Measurements from ENCODE around the gene ZFYVE16. TPM values are rescaled to one million over a fixed set of nuclear protein-coding genes. Genes with fewer than 3 reads are reported as not detected.
"Not testable (repeated sequence)": the region's sequence is repeated elsewhere in the genome, so short reads cannot be mapped to it uniquely, and the experiment has no call there.

Gene ZFYVE16
- total RNA-seq, 1 donor from 2014 or later, result 113 TPM

DNA sequence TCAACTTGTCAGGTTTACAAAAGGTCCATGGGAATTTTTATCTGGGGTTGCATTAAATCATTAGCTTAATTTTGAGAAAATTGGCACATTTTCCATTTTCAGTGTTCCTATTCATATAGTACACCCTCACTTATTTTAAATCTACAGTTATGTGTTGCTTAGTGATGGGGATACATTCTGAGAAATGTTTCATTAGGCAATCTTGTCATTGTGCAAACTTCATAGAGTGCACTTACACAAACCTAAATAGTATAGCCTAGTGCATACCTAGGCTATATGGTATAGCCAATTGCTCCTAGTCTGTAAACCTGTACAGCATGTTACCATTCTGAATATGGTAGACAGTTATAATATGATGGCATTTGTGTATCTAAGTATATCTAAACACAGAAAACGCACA, 60.3 kb downstream of the ZFYVE16 start:
- TF ChIP-seq EZH2 (IDR thresholded peaks at IDR 0.05) (no peak), EZH2phosphoT487 (IDR thresholded peaks at IDR 0.05) (no peak)
- TF ChIP-seq, protein P1, sequence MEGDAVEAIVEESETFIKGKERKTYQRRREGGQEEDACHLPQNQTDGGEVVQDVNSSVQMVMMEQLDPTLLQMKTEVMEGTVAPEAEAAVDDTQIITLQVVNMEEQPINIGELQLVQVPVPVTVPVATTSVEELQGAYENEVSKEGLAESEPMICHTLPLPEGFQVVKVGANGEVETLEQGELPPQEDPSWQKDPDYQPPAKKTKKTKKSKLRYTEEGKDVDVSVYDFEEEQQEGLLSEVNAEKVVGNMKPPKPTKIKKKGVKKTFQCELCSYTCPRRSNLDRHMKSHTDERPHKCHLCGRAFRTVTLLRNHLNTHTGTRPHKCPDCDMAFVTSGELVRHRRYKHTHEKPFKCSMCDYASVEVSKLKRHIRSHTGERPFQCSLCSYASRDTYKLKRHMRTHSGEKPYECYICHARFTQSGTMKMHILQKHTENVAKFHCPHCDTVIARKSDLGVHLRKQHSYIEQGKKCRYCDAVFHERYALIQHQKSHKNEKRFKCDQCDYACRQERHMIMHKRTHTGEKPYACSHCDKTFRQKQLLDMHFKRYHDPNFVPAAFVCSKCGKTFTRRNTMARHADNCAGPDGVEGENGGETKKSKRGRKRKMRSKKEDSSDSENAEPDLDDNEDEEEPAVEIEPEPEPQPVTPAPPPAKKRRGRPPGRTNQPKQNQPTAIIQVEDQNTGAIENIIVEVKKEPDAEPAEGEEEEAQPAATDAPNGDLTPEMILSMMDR (IDR thresholded peaks at IDR 0.05), result no peak
- Histone ChIP-seq H3K27me3 (no peaks in the 10 kb centered on the region), H3K9ac (no peak overlapping the region), H3K27ac (no peak overlapping the region), H3K36me3 (peaks cover 36% of the 10 kb centered on the region), H3K79me2 (ENCODE audit: low read depth) (no peaks in the 10 kb centered on the region), H3K4me2 (no peak overlapping the region), H3K4me3 (no peak overlapping the region), H3K4me1 (no peaks in the 10 kb centered on the region), H3F3A (ENCODE audit: low read depth) (no peaks in the 10 kb centered on the region), H4K20me1 (ENCODE audit: low read depth) (no peaks in the 10 kb centered on the region), H3K9me3 (ENCODE audit: low read depth) (no peaks in the 10 kb centered on the region), H2AFZ (replicated peaks) (no peak overlapping the region)
- H3K27ac Mint-ChIP-seq, result no peak overlapping the region
- peaks cover 38% of the 10 kb centered on the region for H3K9me3 Mint-ChIP-seq
- H3K4me1 Mint-ChIP-seq, result no peaks in the 10 kb centered on the region
- DNase-seq (ENCODE audit: low spot score), result no peak
- no peak overlapping the region for H3K4me3 Mint-ChIP-seq
- H3K27me3 Mint-ChIP-seq (ENCODE audit: insufficient read depth, low read depth), result peaks cover 5% of the 10 kb centered on the region
- H3K36me3 Mint-ChIP-seq, result peaks cover 66% of the 10 kb centered on the region

- not testable (repeated sequence) for H3K27ac Mint-ChIP-seq; H3K9me3 ChIP-seq (ENCODE audit: low read depth); H3K27me3 ChIP-seq; H3K79me2 ChIP-seq (ENCODE audit: low read depth); H3K27ac ChIP-seq; H4K20me1 ChIP-seq (ENCODE audit: low read depth); H3K4me2 ChIP-seq; H2AFZ ChIP-seq (replicated peaks); H3K4me3 ChIP-seq; H3K4me1 Mint-ChIP-seq; H3K9ac ChIP-seq; H3F3A ChIP-seq (ENCODE audit: low read depth); H3K4me1 ChIP-seq; DNase-seq (ENCODE audit: low spot score); H3K4me3 Mint-ChIP-seq; H3K27me3 Mint-ChIP-seq (ENCODE audit: insufficient read depth, low read depth)
- H3K9me3 Mint-ChIP-seq, result peaks cover 21% of the 10 kb centered on the region
- H3K36me3 ChIP-seq, result peaks cover 35% of the 10 kb centered on the region
- peaks cover 65% of the 10 kb centered on the region for H3K36me3 Mint-ChIP-seq
Observed at GRCh38 chr5:80470631-80471030, 62.8 kb downstream of the ZFYVE16 start.

DNA sequence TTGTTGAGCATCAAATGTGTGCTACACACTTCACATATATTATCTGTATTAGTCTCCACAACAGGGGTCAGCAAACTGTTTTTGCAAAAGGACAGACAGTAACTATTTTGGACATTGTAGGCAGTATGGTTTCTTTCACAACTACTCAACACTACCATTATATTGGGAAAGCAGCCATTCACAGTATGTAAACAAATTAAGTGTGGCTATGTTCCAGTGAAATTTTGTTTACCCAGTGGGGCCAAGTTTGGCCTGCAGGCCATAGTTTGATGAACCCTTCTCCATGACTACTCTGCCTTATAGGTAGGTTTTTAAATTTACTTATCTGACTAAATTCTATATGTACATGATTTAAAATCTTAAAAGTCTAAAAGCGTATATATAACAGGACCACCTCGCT, 67.1 kb downstream of the ZFYVE16 start:
- H3K27ac Mint-ChIP-seq, result no peak overlapping the region
- H3K4me3 ChIP-seq, result no peak overlapping the region
- H3K36me3 Mint-ChIP-seq, result peaks cover 55% of the 10 kb centered on the region
- no peak overlapping the region for H3K9ac ChIP-seq
- H3K4me3 Mint-ChIP-seq, result no peak overlapping the region
- no peak overlapping the region for H3K4me2 ChIP-seq
- H3K36me3 ChIP-seq, result peaks cover 28% of the 10 kb centered on the region
- no peaks in the 10 kb centered on the region for H3K9me3 ChIP-seq (ENCODE audit: low read depth)
- no peak for TF ChIP-seq EZH2 (IDR thresholded peaks at IDR 0.05)
- H3K27me3 Mint-ChIP-seq (ENCODE audit: insufficient read depth, low read depth), result peaks cover 5% of the 10 kb centered on the region
- no peaks in the 10 kb centered on the region for H3K79me2 ChIP-seq (ENCODE audit: low read depth)
- H3K27ac ChIP-seq, result no peak overlapping the region
- H3K9me3 Mint-ChIP-seq, result peaks cover 15% of the 10 kb centered on the region
- DNase-seq (ENCODE audit: low spot score), result no peak
- H3K4me1 ChIP-seq, result no peaks in the 10 kb centered on the region
- H3K4me1 Mint-ChIP-seq, result no peaks in the 10 kb centered on the region
- H3K27me3 ChIP-seq, result no peaks in the 10 kb centered on the region
- H4K20me1 ChIP-seq (ENCODE audit: low read depth), result no peaks in the 10 kb centered on the region
- H2AFZ ChIP-seq (replicated peaks), result no peak overlapping the region
- peaks cover 5% of the 10 kb centered on the region for H3F3A ChIP-seq (ENCODE audit: low read depth)

DNA sequence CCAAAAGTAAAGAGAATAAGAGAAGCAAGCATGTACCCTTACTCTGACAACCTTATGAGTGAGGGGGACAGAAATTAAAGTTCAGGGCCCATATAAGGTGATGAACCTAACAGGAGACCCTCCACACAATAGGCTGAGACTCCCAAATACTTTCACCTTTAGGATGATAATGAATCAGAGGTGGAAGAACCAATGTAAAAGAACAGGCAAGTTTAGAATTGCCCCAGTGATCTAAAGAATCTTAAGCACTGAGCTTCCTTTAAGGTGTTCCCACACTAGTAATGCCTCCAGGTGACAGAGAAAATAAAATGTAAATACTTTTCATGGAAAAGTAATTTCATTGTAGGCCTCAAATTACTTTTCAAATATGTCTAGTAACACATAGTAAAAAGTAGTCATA, 71.8 kb downstream of the ZFYVE16 start:
- no peak for DNase-seq (ENCODE audit: low spot score)
- Histone ChIP-seq H3K36me3 (peaks cover 17% of the 10 kb centered on the region), H3F3A (ENCODE audit: low read depth) (peaks cover 17% of the 10 kb centered on the region), H3K4me2 (no peak overlapping the region), H3K9me3 (ENCODE audit: low read depth) (peaks cover 8% of the 10 kb centered on the region), H4K20me1 (ENCODE audit: low read depth) (no peaks in the 10 kb centered on the region), H3K9ac (no peak overlapping the region), H2AFZ (replicated peaks) (no peak overlapping the region), H3K4me3 (no peak overlapping the region), H3K27ac (no peak overlapping the region), H3K27me3 (no peaks in the 10 kb centered on the region), H3K4me1 (no peaks in the 10 kb centered on the region), H3K79me2 (ENCODE audit: low read depth) (no peaks in the 10 kb centered on the region)
- Mint-ChIP-seq H3K27ac (no peak overlapping the region), H3K4me1 (no peaks in the 10 kb centered on the region), H3K9me3 (peaks cover 26% of the 10 kb centered on the region), H3K36me3 (peaks cover 60% of the 10 kb centered on the region), H3K4me3 (no peak overlapping the region), H3K27me3 (ENCODE audit: insufficient read depth, low read depth) (no peaks in the 10 kb centered on the region)
- TF ChIP-seq EZH2phosphoT487 (IDR thresholded peaks at IDR 0.05) (no peak), EZH2 (IDR thresholded peaks at IDR 0.05) (no peak)
- TF ChIP-seq, protein P1 (IDR thresholded peaks at IDR 0.05), result no peak

All from neural progenitor cell (in vitro differentiated cells).